ENCODE results near the gene ACAP3.
"Not testable (repeated sequence)": the region's sequence is repeated elsewhere in the genome, so short reads cannot be mapped to it uniquely, and the experiment has no call there.

The ACAP3 gene

GRCh38 chr1:1248009-1248913 lies 59.5 kb downstream of the ACAP3 start:
- DNase-seq (ENCODE audit: extremely low read depth in 1 of 2, low read depth in 1 of 2) = not testable (repeated sequence)

DNA sequence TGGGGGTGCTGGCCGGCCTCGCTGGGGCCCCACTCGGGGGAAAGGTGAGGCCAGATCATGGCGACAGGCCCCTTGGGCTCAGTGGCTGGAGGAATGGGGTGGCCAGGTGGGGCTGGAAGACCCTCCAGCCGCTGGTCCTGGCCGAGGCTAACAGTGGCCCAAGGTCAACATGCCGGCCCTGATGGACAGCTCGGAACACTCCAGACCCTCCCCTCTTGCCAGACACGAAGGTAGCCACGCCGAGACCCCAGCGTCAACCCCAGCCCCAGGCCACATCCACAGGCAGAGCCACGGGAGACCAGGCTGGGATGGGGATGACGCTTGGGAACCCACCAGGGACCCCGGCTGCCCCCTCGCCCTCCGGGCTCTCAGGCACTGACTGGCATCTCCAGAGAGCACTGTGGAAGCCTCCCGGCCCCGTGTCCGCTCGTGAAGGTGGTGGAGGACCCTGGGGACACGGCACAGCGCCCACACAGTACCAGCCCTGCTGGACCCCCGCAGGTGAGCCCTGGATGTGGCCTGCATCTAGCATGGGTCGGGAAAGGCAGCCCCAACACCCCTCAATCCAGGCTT lies 60.3 kb downstream of the ACAP3 start:
- DNase-seq (ENCODE audit: extremely low read depth in 1 of 2, low read depth in 1 of 2) = no peak

- no peak for DNase-seq (ENCODE audit: extremely low read depth in 1 of 2, low read depth in 1 of 2)
Observed at GRCh38 chr1:1246577-1247340, 61.0 kb downstream of the ACAP3 start, which contains the start of gene C1QTNF12. TSS of gene C1QTNF12 (minus strand) at chr1:1246722. CDS start at chr1:1246690, 32 bp downstream.

- DNase-seq (ENCODE audit: extremely low read depth in 1 of 2, low read depth in 1 of 2) = no peak
Observed at GRCh38 chr1:1245817-1246576, 61.7 kb downstream of the ACAP3 start.

DNA sequence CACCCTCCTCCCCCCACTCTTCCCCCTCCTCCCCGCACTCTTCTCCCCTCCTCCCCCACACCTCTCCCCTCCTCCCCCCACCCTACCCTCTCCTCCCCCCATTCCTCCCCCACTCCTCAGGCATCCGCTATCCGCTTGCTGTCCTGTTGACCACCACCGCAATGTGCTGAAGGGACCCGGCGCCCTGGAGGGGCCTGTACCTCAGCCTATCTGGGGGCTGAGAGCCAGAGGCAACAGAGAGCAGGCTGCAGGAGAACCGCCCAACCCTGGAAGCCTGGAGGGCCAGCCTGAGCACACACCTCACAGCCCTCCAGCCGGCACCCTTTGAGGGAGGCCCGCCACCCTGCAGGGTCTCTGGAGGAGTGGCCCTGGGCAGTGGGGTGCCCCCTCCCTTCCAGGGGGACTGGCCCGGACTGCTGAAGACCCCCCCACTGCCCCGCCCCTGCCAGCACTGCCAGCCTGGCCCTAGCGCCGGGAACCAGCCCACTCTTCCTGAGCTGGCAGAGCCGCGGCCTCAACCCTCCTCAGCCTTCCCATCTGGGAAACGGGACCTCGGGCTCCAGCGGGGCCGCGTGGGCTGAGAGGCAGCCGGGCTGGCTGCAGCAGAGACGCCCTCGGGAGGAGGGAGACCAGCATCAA lies 62.4 kb downstream of the ACAP3 start:
- DNase-seq (ENCODE audit: extremely low read depth in 1 of 2, low read depth in 1 of 2) = no peak

GRCh38 chr1:1244192-1244811 lies 63.4 kb downstream of the ACAP3 start:
- no peak for DNase-seq (ENCODE audit: extremely low read depth in 1 of 2, low read depth in 1 of 2)

DNA sequence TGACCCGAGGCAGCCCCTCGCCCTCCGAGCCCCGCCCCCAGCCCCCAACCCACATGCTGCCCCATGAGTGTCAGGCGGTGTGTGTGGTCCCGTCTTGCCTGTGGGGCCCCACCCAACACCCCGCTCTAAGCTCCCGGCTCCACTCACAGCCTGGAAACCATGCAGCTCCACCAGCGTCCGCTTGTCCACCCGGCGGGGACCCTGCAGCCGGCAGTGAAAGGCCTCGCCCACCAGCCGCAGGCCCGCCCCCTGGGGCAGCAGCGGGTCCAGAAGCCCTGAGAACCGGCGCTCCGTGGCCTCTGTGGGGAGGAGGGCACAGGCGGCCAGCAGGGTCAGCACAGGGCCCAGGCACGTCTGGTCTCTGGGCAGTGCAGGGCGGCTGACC lies 63.9 kb downstream of the ACAP3 start:
- DNase-seq (ENCODE audit: extremely low read depth in 1 of 2, low read depth in 1 of 2) = no peak

DNA sequence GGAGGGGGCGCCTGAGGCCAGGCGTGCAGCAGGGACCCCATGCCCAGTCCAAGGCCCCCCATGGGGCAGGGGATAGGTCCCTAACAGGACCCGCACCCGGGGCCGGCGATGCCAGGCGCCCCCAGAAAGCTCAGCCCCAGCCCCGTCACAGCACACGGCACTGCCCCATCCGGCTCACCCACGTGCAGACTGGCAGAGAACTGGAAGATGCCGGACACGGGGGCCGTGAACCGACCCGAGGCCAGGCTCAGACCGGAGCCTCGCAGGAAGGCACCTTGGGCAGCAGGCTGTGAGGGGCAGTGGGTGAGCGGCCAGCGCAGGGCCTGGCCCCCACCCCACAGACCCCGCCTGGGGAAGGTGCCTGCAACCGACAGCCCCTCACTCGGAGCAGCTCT lies 64.5 kb downstream of the ACAP3 start:
- DNase-seq (ENCODE audit: extremely low read depth in 1 of 2, low read depth in 1 of 2) = no peak

GRCh38 chr1:1242461-1243265 lies 65.1 kb downstream of the ACAP3 start:
- DNase-seq (ENCODE audit: extremely low read depth in 1 of 2, low read depth in 1 of 2) = no peak

Measured in activated CD8-positive, alpha-beta memory T cell treated with anti-CD3 and anti-CD28 coated beads for 1 hour (primary cell).